Measurements from ENCODE around the gene ZNF763. TPM values are rescaled to one million over a fixed set of nuclear protein-coding genes. Genes with fewer than 3 reads are reported as not detected.

The ZNF763 gene
- not detected in 5 replicates for total RNA-seq (2022; extraction: Qiagen RNA extraction)

GRCh38 chr19:11964858-11965645 is at the start of gene ZNF763:
TSS of gene ZNF763 (plus strand) at chr19:11965040. CDS start at chr19:11965209, 169 bp downstream.

GRCh38 chr19:11924886-11925650 is 39.8 kb upstream of the ZNF763 start, which contains the start of gene ZNF700:
TSS of gene ZNF700 (plus strand) at chr19:11925107. CDS start at chr19:11925211, 104 bp downstream.

Other genes starting within 250 kb of the ZNF763 start
- 2.1 to 3.2 TPM (median 2.4 TPM) in 5 replicates for gene ZNF823, start 226.1 kb upstream of the ZNF763 start, total RNA-seq (2022; extraction: Qiagen RNA extraction)
- gene ZNF441, start 198.0 kb upstream of the ZNF763 start, total RNA-seq (2022; extraction: Qiagen RNA extraction) = 0.01 TPM in 1 of 5 replicates, not detected in the others
- gene ZNF491, start 166.5 kb upstream of the ZNF763 start, total RNA-seq (2022; extraction: Qiagen RNA extraction) = not detected in 5 replicates
- 0.02 to 0.07 TPM (median 0.05 TPM) in 5 replicates for gene ZNF440, start 150.8 kb upstream of the ZNF763 start, total RNA-seq (2022; extraction: Qiagen RNA extraction)
- not detected in 5 replicates for gene ZNF439, start 116.3 kb upstream of the ZNF763 start, total RNA-seq (2022; extraction: Qiagen RNA extraction)
- not detected in 5 replicates for gene ZNF69, start 77.3 kb upstream of the ZNF763 start, total RNA-seq (2022; extraction: Qiagen RNA extraction)
- 0.16 to 0.27 TPM (median 0.23 TPM) in 5 replicates for gene ZNF700, start 39.9 kb upstream of the ZNF763 start, total RNA-seq (2022; extraction: Qiagen RNA extraction)
- not detected in 5 replicates for gene ZNF433, start 70.6 kb downstream of the ZNF763 start, total RNA-seq (2022; extraction: Qiagen RNA extraction)
- not detected in 5 replicates for gene ZNF878, start 87.9 kb downstream of the ZNF763 start, total RNA-seq (2022; extraction: Qiagen RNA extraction)
- 0.01 TPM in 1 of 5 replicates, not detected in the others for gene ZNF844, start 99.7 kb downstream of the ZNF763 start, total RNA-seq (2022; extraction: Qiagen RNA extraction)
- 0.07 to 0.14 TPM in 2 of 5 replicates, not detected in the others for gene ZNF20, start 175.3 kb downstream of the ZNF763 start, total RNA-seq (2022; extraction: Qiagen RNA extraction)
- not detected in 5 replicates for gene ZNF625, start 191.7 kb downstream of the ZNF763 start, total RNA-seq (2022; extraction: Qiagen RNA extraction)
- gene ZNF136, start 198.1 kb downstream of the ZNF763 start, total RNA-seq (2022; extraction: Qiagen RNA extraction) = 1.3 to 1.6 TPM (median 1.5 TPM) in 5 replicates

All from A549 treated with dexamethasone at 1 μM for 4 hours (cell line).